ENCODE measurements around the gene LSM3. TPM values are rescaled to one million over a fixed set of nuclear protein-coding genes. Genes with fewer than 3 reads are reported as not detected.

Gene LSM3
- total and polyA plus RNA-seq, 2 experiments from 2014 or later, result 12.4 to 22.1 TPM

- WGBS (ENCODE audit: low lambda C conversion rate, missing lambda C conversion rate), result 96% methylated on average over 16 of the region's 16 CpGs
- DNase-seq (ENCODE audit: low spot score), result no peak
- Histone ChIP-seq H3K36me3 (replicated peaks; ENCODE audit: insufficient read depth, low read depth) (no peaks in the 10 kb centered on the region), H4K20me1 (ENCODE audit: insufficient read depth, poor library complexity, severe bottlenecking) (no peaks in the 10 kb centered on the region), H2AFZ (no peak overlapping the region), H3K4me1 (ENCODE audit: insufficient read depth) (peaks cover 3% of the 10 kb centered on the region), H3K79me2 (no peaks in the 10 kb centered on the region), H3K27me3 (no peaks in the 10 kb centered on the region), H3K4me3 (no peak overlapping the region), H3K4me2 (no peak overlapping the region), H3K27ac (no peak overlapping the region), H3K9me3 (ENCODE audit: low read depth) (no peaks in the 10 kb centered on the region), H3K9me2 (replicated peaks; ENCODE audit: insufficient read depth) (no peaks in the 10 kb centered on the region)
- TF ChIP-seq EZH2 (IDR thresholded peaks at IDR 0.05; ENCODE audit: borderline replicate concordance), result no peak
- no peak for TF ChIP-seq CTCF (IDR thresholded peaks at IDR 0.05; ENCODE audit: poor library complexity)
- no peak for TF ChIP-seq EZH2phosphoT487 (IDR thresholded peaks at IDR 0.05; ENCODE audit: low read depth, severe bottlenecking, unreplicated experiment)
Measured at GRCh38 chr3:14138109-14138877, 40.3 kb upstream of the LSM3 start.

- Histone ChIP-seq H3K27ac (no peak overlapping the region), H3K4me1 (ENCODE audit: insufficient read depth) (peaks cover 11% of the 10 kb centered on the region), H3K27me3 (no peaks in the 10 kb centered on the region), H2AFZ (no peak overlapping the region), H3K36me3 (replicated peaks; ENCODE audit: insufficient read depth, low read depth) (no peaks in the 10 kb centered on the region), H3K9me3 (ENCODE audit: low read depth) (no peaks in the 10 kb centered on the region), H3K4me2 (no peak overlapping the region), H3K9me2 (replicated peaks; ENCODE audit: insufficient read depth) (no peaks in the 10 kb centered on the region), H3K4me3 (no peak overlapping the region), H3K79me2 (no peaks in the 10 kb centered on the region), H4K20me1 (ENCODE audit: insufficient read depth, poor library complexity, severe bottlenecking) (no peaks in the 10 kb centered on the region)
- TF ChIP-seq CTCF (IDR thresholded peaks at IDR 0.05; ENCODE audit: poor library complexity) (no peak), EZH2phosphoT487 (IDR thresholded peaks at IDR 0.05; ENCODE audit: low read depth, severe bottlenecking, unreplicated experiment) (no peak), EZH2 (IDR thresholded peaks at IDR 0.05; ENCODE audit: borderline replicate concordance) (no peak)
- DNase-seq (ENCODE audit: low spot score), result no peak
- 97% methylated on average over 14 of the region's 14 CpGs for WGBS (ENCODE audit: low lambda C conversion rate, missing lambda C conversion rate)
Measured at GRCh38 chr3:14138878-14139655, 39.5 kb upstream of the LSM3 start.

- no peak for DNase-seq (ENCODE audit: low spot score)
- Histone ChIP-seq H4K20me1 (ENCODE audit: insufficient read depth, poor library complexity, severe bottlenecking) (no peaks in the 10 kb centered on the region), H3K4me3 (no peak overlapping the region), H3K4me1 (ENCODE audit: insufficient read depth) (peaks cover 15% of the 10 kb centered on the region), H2AFZ (no peak overlapping the region), H3K27me3 (no peaks in the 10 kb centered on the region), H3K9me2 (replicated peaks; ENCODE audit: insufficient read depth) (no peaks in the 10 kb centered on the region), H3K79me2 (no peaks in the 10 kb centered on the region), H3K27ac (no peak overlapping the region), H3K9me3 (ENCODE audit: low read depth) (no peaks in the 10 kb centered on the region), H3K4me2 (no peak overlapping the region), H3K36me3 (replicated peaks; ENCODE audit: insufficient read depth, low read depth) (no peaks in the 10 kb centered on the region)
- TF ChIP-seq EZH2 (IDR thresholded peaks at IDR 0.05; ENCODE audit: borderline replicate concordance) (no peak), CTCF (IDR thresholded peaks at IDR 0.05; ENCODE audit: poor library complexity) (no peak), EZH2phosphoT487 (IDR thresholded peaks at IDR 0.05; ENCODE audit: low read depth, severe bottlenecking, unreplicated experiment) (no peak)
- WGBS (ENCODE audit: low lambda C conversion rate, missing lambda C conversion rate), result 93% methylated on average over 5 of the region's 5 CpGs
Measured at GRCh38 chr3:14139771-14140170, 38.8 kb upstream of the LSM3 start.

Measured in hepatocyte (in vitro differentiated cells).